ENCODE results near the gene U2AF2. TPM values are rescaled to one million over a fixed set of nuclear protein-coding genes. Genes with fewer than 3 reads are reported as not detected.

The U2AF2 gene
- total RNA-seq, 1 donor from 2014 or later, result 143 TPM

DNA sequence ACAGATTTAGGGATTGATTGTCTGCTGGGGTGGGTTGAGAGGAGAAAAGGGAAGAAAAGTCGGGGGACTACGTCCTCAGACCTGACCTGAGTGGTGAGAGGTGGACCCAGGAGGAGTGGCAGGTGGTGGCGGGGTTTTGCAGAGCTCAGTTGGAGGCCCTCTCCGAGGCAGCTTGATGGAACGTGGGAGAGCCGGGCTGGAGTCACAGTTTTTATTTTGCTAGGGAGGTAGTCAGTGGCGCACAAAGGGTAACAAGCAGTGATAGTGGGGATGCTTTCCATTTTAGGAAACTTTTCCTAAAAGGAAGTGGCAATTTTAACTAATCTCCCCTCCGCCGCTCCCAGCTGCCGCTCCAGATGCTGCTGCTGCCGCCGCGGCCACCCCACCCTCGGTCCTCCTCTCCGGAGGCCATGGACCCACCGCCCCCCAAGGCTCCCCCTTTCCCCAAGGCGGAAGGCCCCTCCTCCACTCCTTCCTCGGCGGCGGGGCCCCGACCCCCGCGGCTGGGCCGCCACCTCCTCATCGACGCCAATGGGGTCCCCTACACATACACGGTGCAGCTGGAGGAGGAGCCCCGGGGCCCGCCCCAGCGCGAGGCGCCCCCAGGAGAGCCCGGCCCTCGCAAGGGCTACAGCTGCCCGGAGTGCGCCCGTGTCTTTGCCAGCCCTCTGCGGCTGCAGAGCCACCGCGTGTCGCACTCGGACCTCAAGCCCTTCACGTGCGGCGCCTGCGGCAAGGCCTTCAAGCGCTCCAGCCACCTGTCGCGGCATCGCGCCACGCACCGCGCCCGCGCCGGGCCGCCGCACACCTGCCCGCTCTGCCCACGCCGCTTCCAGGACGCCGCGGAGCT is 12.5 kb upstream of the U2AF2 start:
- DNase-seq, result peak; percentile 65
- no peak for TF ChIP-seq CTCF (IDR thresholded peaks at IDR 0.05)
- intact Hi-C loops (cut with DNase I), result no loop called here
- Histone ChIP-seq H3K9me3 (no peaks in the 10 kb centered on the region), H3K4me1 (peaks cover 64% of the 10 kb centered on the region), H3K27ac (peak overlapping the region; percentile 81), H3K4me3 (peak overlapping the region; percentile 82), H3K27me3 (ENCODE audit: low read depth) (no peaks in the 10 kb centered on the region), H3K36me3 (peaks cover 12% of the 10 kb centered on the region)
- ATAC-seq, result peak; percentile 3 to 5

DNA sequence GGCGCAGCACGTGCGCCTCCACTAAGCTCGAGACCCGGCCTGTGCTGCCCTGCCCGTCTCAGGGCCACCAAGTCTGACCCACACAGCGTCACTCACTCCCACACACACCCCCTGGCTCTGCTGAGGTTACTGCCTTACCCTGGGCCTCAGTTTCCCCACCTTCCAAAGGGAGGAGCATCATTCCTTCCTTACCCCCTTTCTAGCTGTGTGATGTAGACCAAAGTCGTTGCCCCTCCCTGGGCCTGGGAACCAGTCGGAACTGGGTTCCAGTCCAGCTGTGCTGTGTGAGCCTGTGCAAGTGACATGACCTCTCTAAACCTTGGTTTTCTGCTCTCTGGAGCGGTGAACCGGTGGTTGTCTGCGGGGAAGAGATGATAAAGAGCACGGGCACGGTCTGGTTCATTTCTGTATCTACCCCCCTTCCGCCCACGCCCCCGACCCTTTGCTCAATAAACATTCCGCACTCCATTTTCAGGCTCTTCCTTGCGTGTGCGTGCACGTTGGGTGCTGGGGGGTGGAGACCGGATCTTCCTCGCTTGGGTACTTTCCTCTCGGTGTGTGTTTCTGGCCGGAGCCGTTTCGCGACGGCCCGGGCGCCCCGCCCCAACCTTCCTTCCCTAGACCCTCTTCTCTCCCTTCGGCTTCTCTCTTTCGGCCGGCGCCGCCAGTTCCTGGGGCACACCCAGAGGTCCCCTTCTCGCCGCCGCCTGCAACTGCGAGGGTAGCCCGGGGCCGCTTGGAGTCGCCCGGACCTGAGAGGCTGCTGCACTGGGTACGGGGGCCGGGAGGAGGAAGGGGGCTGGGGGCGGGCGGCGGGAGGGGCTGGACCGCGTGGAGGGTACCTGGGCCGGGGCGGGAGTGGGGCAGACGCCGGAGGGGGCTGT is 11.6 kb upstream of the U2AF2 start, which contains the start of gene ZNF581:
Gene ZNF581 (plus strand): TSS at position 647 of the 884 bp plus-strand sequence. CDS start 923 bp downstream, outside the sequence.
- intact Hi-C loops (cut with DNase I), result no loop called here
- no peak for TF ChIP-seq CTCF (IDR thresholded peaks at IDR 0.05)
- Histone ChIP-seq H3K27ac (peak within 1 kb of the TSS; percentile 81), H3K4me1 (peaks cover 61% of the 10 kb centered on the region), H3K27me3 (ENCODE audit: low read depth) (no peaks in the 10 kb centered on the region), H3K9me3 (no peaks in the 10 kb centered on the region), H3K4me3 (peak within 1 kb of the TSS; percentile 82), H3K36me3 (peaks cover 12% of the 10 kb centered on the region)
- DNase-seq (peak; percentile 85), ATAC-seq (peak; percentile 68 to 73)

GRCh38 chr19:55643887-55644176 is 11.0 kb upstream of the U2AF2 start:
- H3K4me3 ChIP-seq, result peak overlapping the region; percentile 82
- no peak for TF ChIP-seq CTCF (IDR thresholded peaks at IDR 0.05)
- ATAC-seq (no peak), DNase-seq (peak; percentile 52)
- H3K27me3 ChIP-seq (ENCODE audit: low read depth), result no peaks in the 10 kb centered on the region
- H3K4me1 ChIP-seq, result peaks cover 61% of the 10 kb centered on the region
- H3K9me3 ChIP-seq, result no peaks in the 10 kb centered on the region
- peaks cover 12% of the 10 kb centered on the region for H3K36me3 ChIP-seq
- peak overlapping the region; percentile 81 for H3K27ac ChIP-seq
- intact Hi-C loops (cut with DNase I), result no loop called here

DNA sequence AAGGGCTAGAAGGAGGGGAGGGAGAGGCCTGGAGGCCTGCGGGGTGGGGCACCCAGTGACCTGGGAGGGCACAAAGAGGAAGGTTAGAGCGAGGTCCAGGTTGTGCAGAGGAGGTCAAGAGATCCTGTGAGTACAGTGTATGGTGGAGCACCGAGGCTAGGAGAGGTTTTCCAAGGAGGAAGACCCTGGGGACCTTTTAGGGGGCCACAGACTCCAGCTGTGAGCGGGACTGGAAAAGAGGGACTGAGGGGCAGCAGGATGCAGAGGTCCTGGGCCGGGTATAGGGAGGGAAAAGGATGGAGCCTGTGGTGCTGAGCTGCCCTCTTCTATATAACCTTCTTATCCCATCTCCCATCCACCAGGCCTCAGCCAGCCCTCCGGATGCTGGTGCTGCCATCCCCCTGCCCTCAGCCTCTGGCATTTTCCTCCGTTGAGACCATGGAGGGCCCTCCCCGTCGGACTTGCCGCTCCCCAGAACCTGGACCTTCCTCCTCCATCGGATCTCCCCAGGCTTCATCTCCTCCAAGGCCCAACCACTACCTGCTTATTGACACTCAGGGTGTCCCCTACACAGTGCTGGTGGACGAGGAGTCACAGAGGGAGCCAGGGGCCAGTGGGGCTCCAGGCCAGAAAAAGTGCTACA is 10.5 kb upstream of the U2AF2 start:
- TF ChIP-seq CTCF (IDR thresholded peaks at IDR 0.05), result no peak
- Histone ChIP-seq H3K9me3 (no peaks in the 10 kb centered on the region), H3K27me3 (ENCODE audit: low read depth) (no peaks in the 10 kb centered on the region), H3K4me3 (peak overlapping the region; percentile 82), H3K27ac (peak overlapping the region; percentile 81), H3K36me3 (peaks cover 12% of the 10 kb centered on the region), H3K4me1 (peaks cover 61% of the 10 kb centered on the region)
- ATAC-seq (no peak), DNase-seq (no peak)
- intact Hi-C loops (cut with DNase I), result no loop called here

DNA sequence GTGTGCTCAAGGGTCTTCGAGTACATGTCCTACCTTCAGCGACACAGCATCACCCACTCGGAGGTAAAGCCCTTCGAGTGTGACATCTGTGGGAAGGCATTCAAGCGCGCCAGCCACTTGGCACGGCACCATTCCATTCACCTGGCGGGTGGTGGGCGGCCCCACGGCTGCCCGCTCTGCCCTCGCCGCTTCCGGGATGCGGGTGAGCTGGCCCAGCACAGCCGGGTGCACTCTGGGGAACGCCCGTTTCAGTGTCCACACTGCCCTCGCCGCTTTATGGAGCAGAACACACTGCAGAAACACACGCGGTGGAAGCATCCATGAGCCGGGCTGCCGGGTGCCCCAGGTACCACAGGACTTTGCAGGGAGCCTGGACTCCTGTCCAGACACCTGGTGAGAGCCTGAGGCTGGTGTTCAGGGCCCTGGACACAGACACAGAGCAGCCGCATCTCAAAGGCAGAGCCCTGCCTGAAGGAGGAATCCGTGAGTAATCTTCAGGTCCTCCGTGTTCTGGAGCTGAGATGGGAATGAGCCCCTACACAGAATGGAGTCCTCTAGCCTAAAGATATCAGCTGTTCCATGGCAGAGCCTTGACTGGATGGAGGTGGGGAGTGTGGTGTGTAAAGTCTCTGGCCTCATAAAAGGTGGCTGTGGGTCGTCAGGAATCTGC is 9.9 kb upstream of the U2AF2 start:
- Histone ChIP-seq H3K4me3 (peak overlapping the region; percentile 82), H3K4me1 (peaks cover 57% of the 10 kb centered on the region)
- intact Hi-C loops (cut with DNase I), result no loop called here

More for the DNA sequence above, 9.9 kb upstream of the U2AF2 start:
- no peaks in the 10 kb centered on the region for H3K27me3 ChIP-seq (ENCODE audit: low read depth)
- TF ChIP-seq CTCF (IDR thresholded peaks at IDR 0.05), result no peak
- ATAC-seq (no peak), DNase-seq (no peak)
- no peaks in the 10 kb centered on the region for H3K9me3 ChIP-seq
- H3K27ac ChIP-seq, result no peak overlapping the region
- H3K36me3 ChIP-seq, result peaks cover 12% of the 10 kb centered on the region
